HUDEP-2 (cell line): ENCODE measurements around the gene BTBD9.

ENCODE experiments used
- DNase-seq, 76 experiments: peaks; one replicate each; lab custom pipeline; 2025; ENCODE audit not compliant: unreplicated experiment in 76 of 76; lab: John Stamatoyannopoulos, UW

The BTBD9 gene

DNA sequence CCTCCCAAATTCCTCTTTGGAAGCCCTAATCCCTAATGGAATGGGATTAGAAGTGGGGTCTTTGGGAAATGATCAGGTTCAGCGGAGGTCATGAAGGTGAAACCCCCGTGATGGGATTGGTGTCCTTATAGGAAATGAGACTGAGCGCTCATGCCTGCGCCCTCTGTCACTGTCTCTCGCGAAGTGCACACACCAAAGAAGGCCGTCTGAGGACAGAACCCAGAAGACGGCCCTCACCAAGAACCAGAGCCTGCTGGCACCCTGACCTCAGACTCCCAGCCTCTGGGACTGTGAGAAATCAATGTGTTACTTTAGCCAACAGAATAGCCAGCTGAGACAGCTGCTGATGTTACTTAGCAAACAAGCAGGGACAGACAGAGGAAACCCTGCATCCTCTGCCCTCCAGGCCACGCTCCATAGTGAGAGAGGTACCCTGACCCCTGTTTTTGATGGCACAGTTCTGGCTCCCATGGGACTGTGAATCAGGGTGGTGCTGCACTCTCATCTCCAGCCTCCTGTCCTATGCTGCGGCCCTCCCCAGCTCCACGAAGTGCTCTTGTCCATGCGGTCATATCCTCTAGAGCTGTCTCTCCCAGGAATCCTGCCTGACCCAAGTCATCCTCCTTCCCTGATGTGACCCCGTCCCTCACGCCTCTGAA, 450.9 kb downstream of the BTBD9 start:
- no peak for DNase-seq

DNA sequence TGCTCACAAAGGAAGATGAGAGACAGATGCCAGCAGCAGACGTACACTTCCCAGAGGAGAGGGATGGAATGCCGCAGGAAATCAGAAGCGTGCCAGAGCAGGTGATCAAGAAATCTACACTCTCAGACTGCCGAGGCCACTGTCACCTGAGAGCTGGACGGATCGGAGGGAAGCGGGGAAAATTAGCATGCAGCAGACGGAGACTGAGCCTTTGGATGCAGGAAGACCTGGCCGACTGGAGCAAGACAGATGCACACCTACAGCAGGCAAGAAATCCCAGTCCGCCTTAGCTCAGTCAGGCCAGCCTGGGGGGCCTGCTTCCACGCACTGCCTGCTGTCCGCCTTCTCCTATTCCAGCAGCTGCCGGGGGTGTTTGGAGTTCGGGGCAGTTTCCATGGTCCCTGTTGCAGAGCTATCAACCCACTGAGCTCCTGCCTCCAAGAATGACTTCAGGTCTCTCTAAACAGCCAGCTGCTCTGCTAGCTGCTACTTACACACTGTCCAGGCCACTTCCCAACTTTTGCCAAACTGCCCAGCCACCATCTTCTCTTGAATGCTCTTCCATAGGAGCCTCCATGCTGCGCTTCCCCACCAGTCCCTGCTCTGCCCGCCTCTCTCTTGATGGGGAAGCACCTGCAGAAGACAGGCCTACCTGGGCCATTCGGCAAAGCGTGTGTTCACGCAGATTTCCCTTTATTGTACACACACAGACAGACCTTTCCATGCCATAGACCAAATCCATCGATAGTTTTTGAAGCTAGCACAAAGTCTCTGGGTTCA, 451.7 kb downstream of the BTBD9 start:
- DNase-seq = no peak

DNA sequence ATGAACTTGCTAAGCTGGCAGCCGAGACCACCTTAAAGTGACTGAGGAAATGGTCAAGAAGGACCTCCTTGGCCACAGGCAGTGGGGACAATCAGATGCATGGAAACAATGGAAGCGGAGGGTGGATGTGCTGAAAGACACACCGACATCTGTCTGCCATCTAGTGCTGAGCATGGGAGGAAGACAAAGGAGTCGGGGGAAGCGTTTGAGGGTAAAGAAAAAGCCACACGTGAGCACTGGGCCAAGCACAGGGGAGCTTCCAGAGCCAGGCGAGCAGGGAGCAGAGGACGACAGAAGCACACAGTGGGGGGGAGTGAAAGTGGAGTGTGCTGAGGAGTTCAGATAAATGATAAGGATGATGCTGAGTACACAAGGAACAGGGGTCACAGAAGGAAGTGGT, 452.4 kb downstream of the BTBD9 start:
- no peak for DNase-seq

DNA sequence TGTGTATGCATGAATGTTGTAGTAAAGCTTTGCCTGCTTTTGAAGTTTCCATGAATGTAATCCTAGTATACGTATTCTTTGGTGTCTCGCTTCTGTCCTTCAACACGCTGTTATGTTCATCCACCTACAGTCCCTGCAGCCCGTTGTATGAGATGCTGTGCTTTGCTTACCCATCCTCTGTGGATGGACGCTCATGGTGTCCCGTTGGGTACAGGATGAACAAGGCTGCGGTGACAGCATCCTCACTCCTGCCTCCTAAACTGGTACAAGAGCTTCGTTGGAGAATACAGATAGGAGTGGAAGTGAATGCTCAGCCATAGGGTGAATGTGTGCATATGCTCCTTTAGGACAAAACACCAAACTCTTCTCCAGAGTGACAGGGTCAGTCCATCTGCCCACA, 454.0 kb downstream of the BTBD9 start:
- no peak for DNase-seq

DNA sequence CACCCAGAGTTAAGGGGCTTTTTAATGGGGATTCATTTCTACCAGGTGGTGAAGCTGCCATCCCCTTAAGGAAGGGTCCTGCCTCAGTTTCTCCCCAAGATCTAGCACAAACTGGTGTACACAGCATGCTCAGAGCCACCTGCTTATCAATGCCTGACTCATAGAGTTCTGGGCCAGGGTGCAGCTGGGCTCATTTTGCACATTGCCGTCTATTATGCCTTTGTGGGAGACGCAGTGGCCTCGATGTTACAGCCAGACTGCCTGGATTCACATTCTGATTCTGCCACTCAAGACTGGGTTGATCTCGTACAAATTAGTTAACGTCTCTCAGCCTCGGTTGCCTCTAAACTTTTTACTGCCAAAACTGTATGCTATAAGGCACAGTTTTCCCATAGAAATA, 454.5 kb downstream of the BTBD9 start:
- no peak for DNase-seq

DNA sequence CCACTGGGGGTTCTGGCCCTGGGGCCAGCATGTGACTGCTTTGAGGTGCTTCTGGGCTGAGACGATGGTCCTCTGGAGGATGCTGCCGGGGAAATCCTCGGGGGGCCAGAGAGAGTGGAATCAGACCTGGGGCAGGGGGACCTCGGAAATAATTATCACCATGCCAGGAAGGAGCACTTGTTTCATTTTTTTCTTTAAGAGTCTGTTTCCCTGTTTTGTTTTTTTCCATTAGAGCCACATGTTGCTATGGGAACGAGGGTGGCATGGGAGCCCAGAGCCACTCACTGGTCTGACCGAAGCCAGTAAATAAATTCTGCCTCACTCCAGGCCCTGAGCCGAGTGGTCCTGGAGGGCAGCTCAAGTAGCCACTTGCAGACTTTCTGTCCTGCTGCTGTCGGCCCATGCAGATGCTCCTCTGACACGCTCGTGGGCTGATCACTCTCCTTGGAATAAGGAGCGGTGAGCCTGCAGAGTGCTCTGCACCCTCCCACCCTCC, 455.1 kb downstream of the BTBD9 start:
- no peak for DNase-seq

DNA sequence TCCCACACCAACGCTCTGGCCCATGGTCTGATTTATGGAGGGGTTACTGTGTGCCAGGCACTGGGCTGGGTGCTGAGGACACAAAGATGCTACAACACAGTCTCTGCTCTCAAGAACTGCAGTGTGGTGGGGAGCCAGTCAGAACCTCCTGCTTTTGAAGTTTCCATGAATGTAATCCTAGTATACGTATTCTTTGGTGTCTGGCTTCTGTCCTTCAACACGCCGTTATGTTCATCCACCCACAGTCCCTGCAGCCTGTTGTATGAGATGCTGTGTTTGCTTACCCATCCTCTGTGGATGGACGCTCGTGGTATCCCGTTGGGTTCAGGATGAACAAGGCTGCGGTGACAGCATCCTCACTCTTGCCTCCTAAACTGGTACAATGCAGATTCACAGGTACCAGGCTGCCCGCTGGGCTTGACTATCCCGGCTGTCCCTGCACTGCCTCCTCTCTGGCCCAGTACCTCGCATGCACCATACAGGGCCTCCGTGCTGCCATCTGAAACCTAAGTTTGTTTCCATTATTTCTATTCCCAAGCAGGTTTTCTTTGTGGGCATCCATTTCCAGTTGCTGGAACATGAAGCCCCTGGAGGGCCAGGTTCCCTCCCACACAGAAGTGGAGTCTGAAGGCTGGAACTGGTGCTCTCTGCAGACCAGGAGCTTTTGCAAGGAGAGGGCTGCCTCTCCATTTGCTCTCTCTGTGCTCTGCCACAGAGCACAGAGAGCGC, 455.7 kb downstream of the BTBD9 start:
- no peak for DNase-seq

DNA sequence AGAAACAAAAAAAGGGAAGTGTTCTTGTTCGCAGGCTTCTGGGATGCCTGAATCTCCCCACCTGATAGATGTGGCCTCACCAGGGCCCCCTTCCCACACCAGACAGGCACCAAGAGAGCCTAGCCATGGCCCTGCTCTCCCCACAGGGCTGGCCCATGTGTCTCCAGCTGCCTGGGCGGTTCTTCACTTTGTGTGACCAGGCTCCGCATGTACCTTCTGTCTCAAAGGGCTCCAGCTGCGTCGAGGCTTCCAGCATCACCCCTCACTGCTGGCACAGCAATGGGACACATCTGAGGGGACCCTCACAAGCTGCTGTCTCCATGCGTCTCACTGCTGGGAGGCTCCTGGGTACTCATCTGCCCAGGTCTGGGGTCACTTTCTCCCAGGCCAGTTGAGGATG, 457.3 kb downstream of the BTBD9 start:
- no peak for DNase-seq

DNA sequence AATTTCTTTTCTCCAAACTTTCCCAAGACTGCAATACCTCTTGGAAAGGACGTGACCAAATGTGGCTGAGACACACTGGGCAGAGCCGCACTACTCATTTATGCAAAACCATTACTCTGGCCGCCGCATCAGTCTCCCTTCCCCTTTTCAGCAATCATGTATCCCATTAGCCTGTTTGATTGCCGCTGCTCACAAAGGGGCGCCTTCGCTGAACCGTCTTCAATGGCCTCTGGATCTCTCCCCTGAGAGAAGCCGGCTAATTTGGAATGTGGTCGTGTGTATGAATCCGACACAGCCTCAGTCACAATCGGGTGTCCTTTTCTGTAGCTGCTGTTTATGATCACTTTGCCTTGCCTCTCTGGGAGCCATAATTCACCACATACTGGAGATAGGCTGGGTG, 459.1 kb downstream of the BTBD9 start:
- DNase-seq = no peak

DNA sequence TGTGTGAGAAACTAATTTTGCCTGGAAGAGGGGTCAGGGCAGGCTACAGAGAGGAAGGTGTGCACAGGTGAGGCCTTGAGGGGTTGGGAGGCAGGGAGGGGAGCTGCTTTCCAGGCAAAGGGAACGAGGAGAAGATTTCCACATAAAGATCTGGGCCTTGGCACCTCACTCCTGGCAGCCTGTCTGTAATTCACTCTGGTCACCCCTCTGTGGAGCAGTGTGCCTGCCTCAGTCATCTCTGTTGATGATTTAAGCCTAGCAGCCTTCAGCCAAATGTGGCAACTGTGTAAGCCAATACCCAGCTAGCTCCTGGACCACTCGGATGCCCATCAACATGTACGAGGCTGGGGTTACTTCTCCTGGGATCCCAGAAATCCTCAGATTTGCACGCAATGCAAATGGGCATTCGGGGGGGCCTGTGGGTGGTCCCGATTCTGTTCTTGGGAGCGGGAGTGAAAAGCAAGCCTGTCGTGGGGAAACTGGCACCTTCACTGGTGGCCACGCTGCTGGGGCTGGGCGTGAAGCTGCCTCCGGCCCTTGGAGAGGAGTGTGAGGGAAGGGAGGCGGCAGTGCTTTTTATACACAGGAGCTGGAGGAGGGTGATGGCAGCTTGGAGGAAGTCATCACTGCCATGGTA, 459.8 kb downstream of the BTBD9 start:
- DNase-seq = no peak

DNA sequence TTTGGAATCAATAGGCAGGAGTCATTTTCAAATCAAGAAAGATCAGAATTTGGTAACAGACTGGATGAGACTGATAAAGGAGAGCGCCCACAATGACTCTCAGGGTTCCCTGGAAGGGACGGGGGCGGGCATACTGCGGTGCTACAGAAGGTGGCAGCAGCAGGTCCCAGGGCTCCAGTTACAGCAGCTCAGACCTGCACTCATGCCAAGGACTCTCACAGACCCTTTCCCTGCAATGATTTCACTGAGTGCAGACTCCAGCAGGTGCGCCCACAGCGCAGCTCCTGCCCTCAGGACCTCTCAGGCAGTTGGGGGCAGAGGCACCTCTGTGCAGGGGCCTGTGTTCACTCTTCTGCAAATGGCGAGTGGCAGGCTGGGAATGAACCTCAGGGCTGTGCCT, 460.4 kb downstream of the BTBD9 start:
- DNase-seq = no peak

DNA sequence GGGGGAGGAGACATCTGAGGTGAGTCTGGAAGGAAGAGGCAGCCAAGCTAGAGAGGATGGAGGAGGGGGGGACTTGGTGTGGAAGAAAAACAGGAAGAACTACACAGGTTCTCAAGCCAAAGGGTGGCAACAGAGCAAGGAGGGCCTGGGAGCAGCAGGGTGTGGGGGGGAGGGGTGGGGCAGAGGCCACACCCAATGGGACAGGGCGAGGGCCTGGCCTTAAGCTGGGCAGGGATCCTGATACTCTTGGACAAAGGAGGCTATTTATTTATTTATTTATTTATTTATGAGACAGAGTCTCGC, 461.2 kb downstream of the BTBD9 start:
- no peak for DNase-seq

DNA sequence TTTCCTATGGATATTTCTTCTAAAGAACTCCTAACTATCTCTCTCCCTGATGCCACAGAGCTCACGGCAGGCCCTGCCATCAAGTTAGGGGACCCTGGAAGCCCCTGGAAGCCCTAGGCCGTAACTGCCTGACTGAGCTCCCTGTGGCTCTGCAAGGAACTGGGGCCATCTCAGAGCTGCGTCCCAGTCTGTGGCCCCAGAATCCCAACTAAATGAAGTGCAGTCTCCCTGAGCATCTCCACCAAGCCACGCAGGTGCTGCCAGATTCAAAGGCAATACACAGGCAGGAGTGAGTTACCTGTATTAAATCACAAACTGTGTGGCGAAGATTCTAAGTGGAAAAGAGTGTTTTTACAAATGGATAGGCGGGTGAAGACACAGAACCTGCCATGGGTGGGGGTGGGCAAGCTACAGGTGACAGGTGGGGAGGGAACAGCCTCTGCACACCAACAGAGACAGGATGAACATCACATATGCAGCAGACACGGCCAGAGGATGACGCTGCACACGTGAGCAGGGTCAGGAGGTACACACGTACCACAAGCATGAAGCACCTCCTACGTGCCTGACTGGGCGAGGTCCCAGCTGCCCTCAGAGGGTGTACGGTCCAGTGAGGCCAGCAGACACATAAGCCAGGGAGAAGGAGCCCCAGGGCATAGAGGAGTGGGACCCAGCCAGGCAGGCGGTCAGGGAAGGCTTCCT, 461.7 kb downstream of the BTBD9 start:
- no peak for DNase-seq

DNA sequence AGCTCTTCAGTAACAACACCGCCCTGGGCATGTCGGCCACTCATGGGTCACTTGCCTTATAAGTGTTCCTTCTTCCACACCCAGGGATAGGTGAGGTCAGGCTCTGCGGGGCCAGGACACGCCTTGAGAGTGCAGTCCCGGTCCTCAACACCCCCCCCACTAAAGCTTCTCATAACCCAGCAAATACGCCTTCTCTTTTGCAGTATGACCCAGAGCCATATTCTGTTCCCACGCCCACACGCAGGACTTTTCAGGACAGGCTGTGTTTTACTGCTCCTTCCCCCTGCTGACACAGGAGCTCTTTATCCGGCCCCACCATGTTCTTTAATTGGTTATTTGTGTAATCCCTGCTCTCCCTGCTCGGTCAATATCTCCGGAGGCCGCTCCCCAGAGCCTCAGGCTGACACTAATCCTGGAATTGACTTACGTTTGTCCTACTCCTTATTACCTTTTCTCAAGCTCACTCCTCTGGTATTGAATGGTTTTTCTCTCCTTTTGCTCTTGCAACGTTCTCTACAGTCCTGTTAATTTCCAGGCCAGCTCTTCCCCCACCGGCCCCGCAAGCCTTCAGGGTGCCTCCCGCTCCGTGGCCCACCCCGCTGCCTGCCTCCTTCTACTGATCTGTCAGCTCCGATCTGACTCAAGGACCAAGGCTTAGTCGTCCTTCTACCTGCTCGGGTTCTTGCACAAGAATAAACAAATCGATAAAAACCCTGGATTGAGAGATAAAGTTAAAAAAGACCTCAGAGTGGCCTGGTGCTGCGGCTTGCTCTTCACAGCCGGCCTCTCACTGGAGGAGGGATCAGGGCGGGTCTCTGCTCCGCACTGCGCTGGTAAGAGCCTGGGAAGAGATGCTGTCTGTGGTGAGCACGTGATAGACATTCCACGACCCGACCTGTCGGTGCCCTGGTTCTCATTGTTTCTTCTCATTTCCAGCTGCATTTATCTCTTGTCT, 462.7 kb downstream of the BTBD9 start:
- DNase-seq = no peak

DNA sequence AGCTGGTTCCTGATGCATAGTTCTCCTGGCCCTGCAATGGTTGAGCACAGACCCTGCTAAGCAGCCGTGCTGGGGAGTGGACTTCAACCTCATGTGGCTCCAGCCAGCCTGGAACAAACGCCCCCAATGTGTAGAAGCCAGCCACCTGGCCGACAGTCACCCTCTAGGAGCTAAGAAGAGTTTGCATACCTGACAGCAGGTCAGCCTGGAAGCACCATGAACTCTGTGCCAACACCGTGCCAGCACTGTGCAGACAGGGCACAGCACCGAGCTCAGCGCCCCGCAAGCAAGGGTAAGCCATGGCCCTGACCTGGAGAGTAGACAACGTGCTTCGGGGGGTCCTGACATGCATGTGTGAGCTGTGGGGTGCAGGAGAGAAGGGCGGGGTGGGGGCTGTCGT, 463.9 kb downstream of the BTBD9 start:
- no peak for DNase-seq

DNA sequence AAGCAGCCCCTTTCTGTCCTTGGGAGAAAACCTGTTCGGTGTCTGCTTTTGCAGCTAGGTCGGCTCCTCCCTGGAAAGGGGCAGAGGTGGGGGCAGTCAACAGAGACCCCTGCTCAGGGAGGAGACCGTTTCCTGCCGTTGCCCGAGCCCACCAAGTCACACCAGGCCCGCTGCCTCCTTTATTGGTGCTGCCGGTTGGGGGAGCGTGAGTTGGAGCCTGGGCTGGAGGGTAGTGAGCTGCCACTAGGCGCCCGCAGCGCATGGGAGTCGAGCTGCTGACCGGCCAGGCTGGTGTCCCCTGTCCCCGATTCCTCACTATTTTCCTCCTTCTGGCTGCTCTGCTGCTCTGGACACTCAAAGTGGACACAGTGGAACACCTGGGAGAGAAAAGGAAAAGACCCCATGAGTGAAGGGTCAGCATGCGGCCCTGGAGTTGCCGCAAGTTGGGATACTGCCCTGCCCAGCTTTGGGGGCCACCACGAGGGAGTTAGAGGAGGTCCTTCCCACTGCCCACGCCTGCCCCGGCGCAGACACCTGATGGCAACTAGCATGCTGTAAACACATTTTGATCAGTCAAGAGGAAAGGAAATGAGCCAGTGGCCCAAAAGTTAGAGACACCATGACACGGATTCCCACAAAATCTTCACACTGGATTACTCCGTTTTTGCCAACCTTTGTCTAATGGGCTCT, 464.8 kb downstream of the BTBD9 start:
- DNase-seq = no peak

DNA sequence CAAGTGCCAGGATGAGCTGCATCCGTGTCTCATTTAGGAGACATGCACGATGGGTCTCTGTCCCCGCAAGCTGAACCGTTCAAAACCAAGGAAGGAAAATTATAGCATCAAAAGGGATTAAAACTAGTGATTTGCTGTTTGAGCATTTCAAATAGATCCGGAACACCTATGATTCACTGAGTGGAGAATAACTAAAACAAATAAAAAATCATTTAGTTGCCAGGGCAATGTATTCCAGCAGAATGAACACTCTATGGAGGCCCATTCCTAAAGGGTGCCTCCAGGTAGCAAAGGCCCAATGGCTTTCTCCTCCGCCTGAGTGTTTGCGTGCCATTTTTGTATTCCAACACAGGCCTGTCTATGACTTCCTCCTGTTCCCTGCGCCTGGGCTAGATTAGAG, 465.4 kb downstream of the BTBD9 start:
- DNase-seq = no peak

DNA sequence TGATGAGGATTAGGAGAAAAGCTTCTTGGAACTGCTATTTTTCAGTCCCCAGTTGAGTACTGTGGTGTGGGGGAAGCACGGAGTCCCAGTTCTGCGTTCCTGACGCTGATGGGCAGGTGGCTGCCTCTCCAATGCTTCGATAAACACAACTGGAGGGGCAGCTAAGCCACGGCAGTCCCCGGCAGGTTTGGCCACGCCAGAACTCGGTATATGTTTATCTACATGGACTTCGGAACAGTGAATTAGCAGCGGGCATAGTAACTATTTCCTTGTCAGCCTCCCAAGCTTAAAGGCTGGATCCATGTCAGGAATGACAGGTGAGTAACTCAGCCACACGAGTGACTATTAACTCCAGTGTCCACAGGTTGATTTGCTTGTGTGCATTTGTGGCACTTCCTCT, 465.8 kb downstream of the BTBD9 start:
- DNase-seq = no peak

DNA sequence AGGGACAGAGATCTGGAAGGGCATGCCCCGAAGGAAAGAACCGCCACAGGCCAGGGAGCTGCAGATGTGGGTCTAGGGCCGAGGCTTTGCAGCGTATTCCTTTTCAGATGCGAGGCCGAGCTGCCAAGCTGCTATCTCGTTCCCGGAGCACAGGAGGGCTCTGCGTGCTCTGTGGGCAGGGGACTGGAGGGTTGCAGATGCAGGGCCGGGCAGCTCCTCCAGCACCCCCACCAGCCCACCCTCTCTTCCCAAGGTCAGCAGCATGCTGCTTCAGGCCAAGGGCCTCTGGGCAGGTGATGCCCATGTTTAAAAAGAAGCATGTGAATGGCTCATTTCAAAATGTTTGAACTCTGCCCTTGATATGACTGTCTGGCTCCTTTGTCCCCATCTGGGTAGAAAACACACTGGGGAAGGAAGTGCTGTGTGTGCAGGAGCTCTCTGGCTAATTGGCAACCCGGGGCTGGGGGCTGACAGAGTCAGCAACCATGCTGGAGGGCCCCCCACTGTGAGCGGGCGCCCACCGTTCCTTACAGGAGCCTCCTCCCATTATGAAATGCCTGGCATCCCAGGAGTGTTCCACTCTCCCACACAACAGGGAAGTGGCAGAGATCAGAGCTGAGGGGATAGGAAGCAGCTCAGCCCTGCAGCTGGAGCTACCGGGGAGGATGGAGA, 466.9 kb downstream of the BTBD9 start:
- DNase-seq = no peak
